Measurements from ENCODE around the gene CDKN2B-AS1. TPM values are rescaled to one million over a fixed set of nuclear protein-coding genes. Genes with fewer than 3 reads are reported as not detected.

Gene CDKN2B-AS1
- total and polyA plus RNA-seq, 2 of the 13 experiments (the other 11 are each of a cell fraction or from before 2014, with no cell fraction given): 0.64 to 2.3 TPM

DNA sequence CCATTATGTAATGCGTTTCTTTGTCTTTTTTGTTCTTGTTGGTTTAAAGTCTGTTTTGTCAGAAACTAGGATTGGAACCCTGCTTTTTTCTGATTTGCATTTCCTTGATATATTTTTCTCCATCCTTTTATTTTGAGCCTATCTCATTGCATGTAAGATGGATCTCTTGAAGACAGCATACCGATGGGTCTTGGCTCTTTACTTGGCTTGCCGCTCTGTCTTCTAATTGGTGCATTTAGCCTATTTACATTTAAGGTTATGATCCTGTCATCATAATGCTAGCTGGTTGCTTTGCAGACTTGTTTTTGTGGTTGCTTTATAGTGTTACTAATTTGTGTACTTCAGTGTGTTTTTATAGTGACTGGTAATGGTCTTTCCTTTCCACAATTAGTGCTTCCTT, 27.8 kb downstream of the CDKN2B-AS1 start:
- Histone ChIP-seq H3K36me3 (replicated peaks in 1 of 2; ENCODE audit: control insufficient read depth in 1 of 2, insufficient read depth in 2 of 2, low read length in 2 of 2) (no peaks in the 10 kb centered on the region), H3K4me1 (ENCODE audit: insufficient read depth, low read length) (no peaks in the 10 kb centered on the region), H3K27me3 (ENCODE audit: control insufficient read depth in 1 of 2, insufficient read depth in 2 of 2, low read length in 2 of 2) (peaks cover 0 to 3% of the 10 kb centered on the region in 2 experiments; a peak in 2 of 5 replicates), H3K79me2 (ENCODE audit: insufficient read depth, low read length) (no peaks in the 10 kb centered on the region), H3K9ac (ENCODE audit: insufficient read depth, low read depth, low read length) (no peak overlapping the region), H3K9me3 (ENCODE audit: low read length) (no peaks in the 10 kb centered on the region), H3K4me3 (replicated peaks in 1 of 3; ENCODE audit: insufficient read depth in 1 of 3, low read depth in 2 of 3, low read length in 3 of 3) (no peak overlapping the region), H2AFZ (ENCODE audit: low read length) (no peak overlapping the region), H4K20me1 (ENCODE audit: insufficient read depth, low read length) (no peaks in the 10 kb centered on the region), H3K4me2 (ENCODE audit: low read depth, low read length) (no peak overlapping the region), H3K27ac (ENCODE audit: extremely low read length, insufficient read depth, low read length) (no peak overlapping the region)
- ChIA-PET CTCF (ENCODE audit: low intra/inter-chr PET ratio, low total read pairs) (no interaction called here), POLR2A (no interaction called here)
- no peak for ATAC-seq
- 38% methylated on average over 3 of the region's 3 CpGs for WGBS (ENCODE audit: low lambda C conversion rate)
- in situ Hi-C loops (cut with HindIII; ENCODE audit: extremely low pct_ligation_motif_present, low pct_unique_long_range_greater_than_20kb): no loop called here
- BruUV-seq (replicated peaks): no TSS peak
- FAIRE-seq: no peak
- intact Hi-C loops (cut with micrococcal nuclease; ENCODE audit: unreplicated experiment): no loop called here
- TF ChIP-seq ERF (CRISPR knock-in tag; IDR thresholded peaks at IDR 0.05) (no peak), MATR3 (CRISPR knock-in tag; IDR thresholded peaks at IDR 0.05) (no peak)
- no peak for DNase-seq (ENCODE audit: low spot score)

DNA sequence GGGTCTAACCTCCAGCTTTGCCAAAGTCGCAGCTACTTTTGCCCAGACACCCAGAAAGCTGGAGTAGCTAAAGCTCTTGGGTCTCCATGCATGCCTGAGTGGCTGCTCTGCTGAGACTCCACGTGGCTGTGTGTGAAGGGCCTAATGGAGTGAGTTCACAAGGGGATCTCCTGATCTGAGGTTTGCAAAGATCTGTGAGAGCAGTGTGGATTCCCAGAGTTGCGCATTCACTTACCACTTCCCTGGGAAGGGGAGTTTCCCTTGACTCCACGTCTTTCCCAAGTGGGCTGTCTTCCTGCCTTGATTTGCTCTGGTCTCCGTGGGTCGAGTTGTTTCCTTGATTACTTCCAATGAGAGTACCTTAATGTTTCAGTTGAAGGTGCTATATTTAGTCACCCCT, 32.1 kb downstream of the CDKN2B-AS1 start:
- H3K9ac ChIP-seq (ENCODE audit: insufficient read depth, low read depth, low read length): no peak overlapping the region
- no TSS peak for BruUV-seq (replicated peaks)
- FAIRE-seq: no peak
- no peaks in the 10 kb centered on the region for H3K9me3 ChIP-seq (ENCODE audit: low read length)
- no peaks in the 10 kb centered on the region for H3K79me2 ChIP-seq (ENCODE audit: insufficient read depth, low read length)
- POLR2A ChIA-PET: interaction anchor here (1.4 kb wide), 1 partner anchor 18 kb away, joined by 5 read pairs; no protein-coding TSS in a partner anchor
- 16% methylated on average over 6 of the region's 6 CpGs for WGBS (ENCODE audit: low lambda C conversion rate)
- H3K4me3 ChIP-seq (replicated peaks in 1 of 3; ENCODE audit: insufficient read depth in 1 of 3, low read depth in 2 of 3, low read length in 3 of 3): no peak overlapping the region
- peaks cover 6% of the 10 kb centered on the region; the same call in 1 of the 2 replicates for H3K4me1 ChIP-seq (ENCODE audit: insufficient read depth, low read length)
- H3K36me3 ChIP-seq (replicated peaks in 1 of 2; ENCODE audit: control insufficient read depth in 1 of 2, insufficient read depth in 2 of 2, low read length in 2 of 2): no peaks in the 10 kb centered on the region
- no peak overlapping the region for H2AFZ ChIP-seq (ENCODE audit: low read length)
- no peaks in the 10 kb centered on the region for H4K20me1 ChIP-seq (ENCODE audit: insufficient read depth, low read length)
- H3K4me2 ChIP-seq (ENCODE audit: low read depth, low read length): no peak overlapping the region
- CTCF ChIA-PET (ENCODE audit: low intra/inter-chr PET ratio, low total read pairs): no interaction called here
- H3K27me3 ChIP-seq (ENCODE audit: control insufficient read depth in 1 of 2, insufficient read depth in 2 of 2, low read length in 2 of 2): peaks cover 0 to 3% of the 10 kb centered on the region in 2 experiments; a peak in 2 of 5 replicates
- ATAC-seq: no peak
- no peak for DNase-seq (ENCODE audit: low spot score)
- no peak overlapping the region for H3K27ac ChIP-seq (ENCODE audit: extremely low read length, insufficient read depth, low read length)
- in situ Hi-C loops (cut with HindIII; ENCODE audit: extremely low pct_ligation_motif_present, low pct_unique_long_range_greater_than_20kb) (no loop called here), intact Hi-C loops (cut with micrococcal nuclease; ENCODE audit: unreplicated experiment) (no loop called here)
- TF ChIP-seq, protein P1, sequence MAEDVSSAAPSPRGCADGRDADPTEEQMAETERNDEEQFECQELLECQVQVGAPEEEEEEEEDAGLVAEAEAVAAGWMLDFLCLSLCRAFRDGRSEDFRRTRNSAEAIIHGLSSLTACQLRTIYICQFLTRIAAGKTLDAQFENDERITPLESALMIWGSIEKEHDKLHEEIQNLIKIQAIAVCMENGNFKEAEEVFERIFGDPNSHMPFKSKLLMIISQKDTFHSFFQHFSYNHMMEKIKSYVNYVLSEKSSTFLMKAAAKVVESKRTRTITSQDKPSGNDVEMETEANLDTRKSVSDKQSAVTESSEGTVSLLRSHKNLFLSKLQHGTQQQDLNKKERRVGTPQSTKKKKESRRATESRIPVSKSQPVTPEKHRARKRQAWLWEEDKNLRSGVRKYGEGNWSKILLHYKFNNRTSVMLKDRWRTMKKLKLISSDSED (CRISPR knock-in tag; IDR thresholded peaks at IDR 0.05): no peak
- TF ChIP-seq ZNF564 (CRISPR knock-in tag; IDR thresholded peaks at IDR 0.05): no peak
- no peak for TF ChIP-seq ZNF670 (CRISPR knock-in tag; IDR thresholded peaks at IDR 0.05; ENCODE audit: borderline replicate concordance)
- TF ChIP-seq, protein P2, sequence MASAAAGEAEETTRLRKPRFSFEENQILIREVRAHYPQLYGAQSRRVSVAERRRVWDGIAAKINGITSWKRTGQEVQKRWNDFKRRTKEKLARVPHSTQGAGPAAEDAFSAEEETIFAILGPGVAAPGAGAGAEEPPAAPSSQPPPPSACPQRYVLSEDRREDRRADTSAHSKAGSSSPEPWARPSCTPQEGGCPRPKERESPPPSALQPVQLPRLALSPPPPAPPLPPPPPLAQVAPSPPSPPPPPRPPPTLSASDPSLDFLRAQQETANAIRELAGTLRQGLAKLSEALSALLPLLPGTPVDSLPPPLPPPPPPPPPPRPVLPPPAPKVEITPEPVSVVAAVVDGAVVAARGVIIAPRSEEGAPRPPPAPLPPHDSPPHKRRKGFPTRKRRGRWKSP (CRISPR knock-in tag; IDR thresholded peaks at IDR 0.05): no peak
- no peak for TF ChIP-seq AKAP8 (CRISPR knock-in tag; IDR thresholded peaks at IDR 0.05)
- TF ChIP-seq ATF1 (CRISPR knock-in tag; IDR thresholded peaks at IDR 0.05): no peak
- no peak for TF ChIP-seq ZNF678 (CRISPR knock-in tag; IDR thresholded peaks at IDR 0.05)
- no peak for TF ChIP-seq ZNF337 (CRISPR knock-in tag; IDR thresholded peaks at IDR 0.05; ENCODE audit: borderline replicate concordance, low read depth)

All from HepG2 (cell line).